ENCODE results near the gene CD14.
"Not testable (repeated sequence)": the region's sequence is repeated elsewhere in the genome, so short reads cannot be mapped to it uniquely, and the experiment has no call there.

CD14 gene

DNA sequence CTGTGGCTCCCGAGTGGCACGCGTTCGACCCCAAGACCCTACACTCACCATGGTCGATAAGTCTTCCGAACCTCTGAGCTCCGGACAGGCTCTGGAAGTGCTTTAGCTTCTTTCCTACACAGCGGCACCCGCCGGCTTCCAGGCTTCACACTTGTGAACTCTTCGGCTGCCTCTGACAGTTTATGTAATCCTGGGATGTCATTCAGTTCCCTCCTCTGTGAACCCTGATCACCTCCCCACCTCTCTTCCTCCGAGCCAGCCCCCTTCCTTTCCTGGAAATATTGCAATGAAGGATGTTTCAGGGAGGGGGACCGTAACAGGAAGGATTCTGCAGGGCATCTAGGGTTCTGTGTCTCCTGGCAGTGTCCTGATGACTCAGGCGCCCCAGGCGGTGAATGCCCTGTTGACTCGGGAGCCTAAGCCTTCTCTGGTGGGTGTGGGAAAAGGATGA lies at the start of gene CD14:
Gene CD14, minus strand, starts transcription at position 155 of the 451 bp plus-strand sequence. Its CDS starts 104 bp downstream, at position 51.
- DNase-seq (ENCODE audit: low read depth in 2 of 2, low spot score in 1 of 2), result no peak

GRCh38 chr5:140678993-140679392 lies 46.0 kb upstream of the CD14 start:
- no peak for DNase-seq (ENCODE audit: low read depth in 2 of 2, low spot score in 1 of 2)

GRCh38 chr5:140677947-140678346 lies 45.0 kb upstream of the CD14 start:
- no peak for DNase-seq (ENCODE audit: low read depth in 2 of 2, low spot score in 1 of 2)

DNA sequence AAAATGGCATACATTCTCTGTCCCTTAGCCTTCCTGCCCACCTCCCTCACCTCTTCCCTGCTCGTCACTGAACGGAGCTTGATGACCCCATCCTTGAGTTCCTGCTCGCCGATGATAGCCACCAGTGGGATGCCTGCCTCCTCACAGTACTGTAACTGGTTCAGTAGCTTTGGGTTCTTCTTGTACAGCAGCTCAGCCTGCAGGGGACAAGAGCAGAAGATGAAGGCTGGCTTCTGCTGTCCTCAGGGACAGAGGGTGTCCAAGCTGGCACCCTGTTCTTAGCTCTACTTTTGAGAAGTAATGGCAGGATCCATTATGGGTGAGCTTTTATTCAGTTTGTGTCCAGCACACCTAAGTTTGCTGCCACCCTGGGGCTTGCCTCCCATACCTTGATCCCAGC lies 41.7 kb upstream of the CD14 start:
- DNase-seq (ENCODE audit: low read depth in 2 of 2, low spot score in 1 of 2), result no peak

GRCh38 chr5:140674211-140674610 lies 41.2 kb upstream of the CD14 start:
- no peak for DNase-seq (ENCODE audit: low read depth in 2 of 2, low spot score in 1 of 2)

GRCh38 chr5:140673187-140673976 lies 40.4 kb upstream of the CD14 start, which contains the start of gene DND1:
Gene DND1 (minus strand): TSS chr5:140673576. CDS start chr5:140673542, 34 bp downstream.
- no peak for DNase-seq (ENCODE audit: low read depth in 2 of 2, low spot score in 1 of 2)

DNA sequence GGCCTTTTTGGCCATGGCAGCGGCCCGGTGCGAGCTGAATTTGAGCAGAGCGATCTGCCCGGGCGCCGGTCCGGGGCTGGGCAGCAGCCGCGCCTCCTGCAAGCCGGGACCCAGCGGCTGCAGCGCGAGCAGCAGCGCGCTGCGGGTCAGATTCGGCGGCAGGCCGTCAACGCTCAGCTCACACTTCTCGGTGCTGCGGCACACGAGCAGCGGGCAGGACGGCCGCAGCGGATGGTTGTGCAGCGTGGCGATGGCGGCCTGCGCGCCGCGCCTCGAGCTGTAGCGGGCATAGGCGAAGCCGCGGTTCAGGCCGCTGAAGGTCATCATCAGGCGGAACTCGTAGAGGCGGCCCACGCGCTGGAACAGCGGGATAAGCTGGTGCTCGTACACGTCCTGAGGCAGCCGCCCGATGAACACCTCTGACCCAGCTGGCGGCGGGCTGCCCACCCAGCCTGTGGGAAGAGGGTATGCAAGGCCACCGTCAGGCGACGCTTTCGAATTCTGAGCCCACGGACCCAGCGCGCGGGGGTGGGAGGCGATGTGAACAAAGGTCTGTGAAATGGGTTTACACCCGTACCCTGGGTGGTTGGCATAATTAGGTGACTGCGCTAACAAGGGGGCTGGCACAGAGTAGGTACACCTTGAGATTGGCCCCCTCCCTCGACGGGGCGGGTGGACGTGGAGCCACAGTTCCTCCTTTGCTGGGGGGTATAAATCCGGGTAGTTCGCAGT lies 39.6 kb upstream of the CD14 start:
- no peak for DNase-seq (ENCODE audit: low read depth in 2 of 2, low spot score in 1 of 2)

GRCh38 chr5:140671472-140672125 lies 38.6 kb upstream of the CD14 start:
- DNase-seq (ENCODE audit: low read depth in 2 of 2, low spot score in 1 of 2), result no peak

DNA sequence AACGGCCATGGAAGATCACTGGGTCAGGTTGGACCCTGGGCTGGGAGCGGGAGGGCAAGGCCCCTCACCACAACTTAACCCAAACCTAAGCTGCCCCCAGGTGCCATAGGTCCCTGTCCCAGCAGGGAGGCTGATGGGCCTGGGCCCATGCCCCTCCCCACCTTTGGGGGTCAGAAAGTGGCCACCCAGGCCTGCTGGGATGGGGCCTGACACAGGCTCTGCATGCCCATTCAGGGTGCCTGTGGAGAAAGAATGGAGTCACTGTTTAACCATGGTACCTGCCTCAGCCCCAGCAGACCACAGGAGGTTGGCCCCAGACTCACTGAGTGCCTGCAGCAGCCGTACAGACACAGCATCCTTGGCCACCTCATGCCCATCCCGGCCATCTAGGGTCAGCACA lies 38.1 kb upstream of the CD14 start:
- DNase-seq (ENCODE audit: low read depth in 2 of 2, low spot score in 1 of 2), result not testable (repeated sequence)

- peak; percentile 89 to 93 for DNase-seq (ENCODE audit: low read depth in 2 of 2, low spot score in 1 of 2)
These were observed 31.6 kb upstream of the CD14 start, which contains the start of gene WDR55 for GRCh38 chr5:140664359-140665119. Gene WDR55 (plus strand): TSS chr5:140664904. CDS start chr5:140664913, 9 bp downstream.

GRCh38 chr5:140664030-140664358 lies 31.0 kb upstream of the CD14 start:
- no peak for DNase-seq (ENCODE audit: low read depth in 2 of 2, low spot score in 1 of 2)

GRCh38 chr5:140660371-140660770 lies 27.4 kb upstream of the CD14 start:
- not testable (repeated sequence) for DNase-seq (ENCODE audit: low read depth in 2 of 2, low spot score in 1 of 2)

DNA sequence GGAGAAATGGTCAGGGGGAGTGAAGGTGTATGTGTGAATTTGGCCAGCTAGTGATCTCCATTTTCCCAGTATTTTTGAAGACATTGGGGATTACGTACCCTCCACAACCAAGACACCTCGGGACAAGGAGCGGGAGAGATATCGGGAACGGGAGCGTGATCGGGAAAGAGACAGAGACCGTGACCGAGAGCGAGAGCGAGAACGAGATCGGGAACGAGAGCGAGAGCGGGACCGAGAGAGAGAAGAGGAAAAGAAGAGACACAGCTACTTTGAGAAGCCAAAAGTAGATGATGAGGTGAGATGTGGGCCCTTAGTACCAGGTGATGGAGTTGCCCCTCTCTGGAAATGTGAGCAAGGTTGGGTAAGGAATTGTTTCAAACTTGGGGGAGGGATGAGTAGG lies 25.9 kb upstream of the CD14 start:
- DNase-seq (ENCODE audit: low read depth in 2 of 2, low spot score in 1 of 2), result no peak

DNA sequence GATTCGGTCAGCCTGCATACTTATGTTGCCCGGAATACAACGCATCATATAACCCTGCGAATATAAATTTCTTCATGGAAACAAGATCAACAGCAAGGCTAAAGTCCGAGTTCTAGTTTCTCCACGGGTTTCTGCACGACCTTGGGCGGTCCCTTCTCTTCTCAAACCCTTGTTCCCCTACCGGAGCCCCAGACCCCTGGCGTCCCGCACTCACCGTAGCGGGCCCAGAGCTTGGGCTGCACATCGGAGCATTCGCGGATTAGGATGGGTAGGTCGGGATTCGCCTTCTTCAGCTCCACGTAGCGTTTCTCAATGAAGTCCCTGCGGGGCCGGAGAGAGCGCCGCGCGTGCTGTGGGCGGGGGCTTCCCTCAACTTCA lies 14.1 kb upstream of the CD14 start:
- DNase-seq (ENCODE audit: low read depth in 2 of 2, low spot score in 1 of 2), result no peak

DNA sequence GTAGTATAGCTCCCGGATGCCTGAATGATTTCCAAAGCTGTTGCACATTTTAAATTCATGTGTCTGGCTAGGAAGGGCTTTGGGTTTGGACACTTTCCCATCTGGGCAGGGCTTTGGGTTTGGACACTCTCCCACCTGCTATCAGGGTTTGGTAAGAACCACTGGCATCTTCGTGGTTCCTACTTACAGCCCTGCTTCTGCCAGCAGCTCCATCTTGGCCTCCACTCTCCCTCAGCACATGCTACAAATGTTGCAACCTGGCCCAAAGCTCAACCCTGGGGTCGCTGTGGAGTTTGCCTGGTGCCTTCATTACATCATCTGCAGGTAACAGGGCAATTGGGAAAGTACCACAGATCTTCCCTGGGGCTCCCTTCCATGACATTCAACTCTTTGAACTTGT lies 9.7 kb upstream of the CD14 start:
- no peak for DNase-seq (ENCODE audit: low read depth in 2 of 2, low spot score in 1 of 2)

DNA sequence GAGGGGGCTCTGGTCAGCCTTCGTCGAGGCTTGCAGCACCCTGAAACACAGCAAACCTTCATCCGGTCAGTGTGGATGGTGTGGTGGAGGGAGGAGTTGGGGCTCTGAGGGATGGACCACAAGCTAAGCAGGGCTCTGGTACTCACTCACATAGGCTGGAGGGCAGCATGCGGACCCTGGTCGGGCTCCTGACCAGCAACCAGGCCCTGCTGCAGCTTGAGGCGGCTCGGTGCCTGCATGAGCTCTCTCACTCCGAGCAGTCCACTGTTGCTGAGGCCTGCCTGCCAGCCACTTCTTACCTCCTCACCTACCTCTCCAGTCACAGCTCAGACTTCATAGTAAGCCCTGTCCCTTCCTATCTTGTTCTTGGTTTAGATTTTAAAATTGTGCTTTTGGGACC lies 8.7 kb upstream of the CD14 start:
- no peak for DNase-seq (ENCODE audit: low read depth in 2 of 2, low spot score in 1 of 2)

GRCh38 chr5:140639148-140639981 lies 6.4 kb upstream of the CD14 start, which contains the start of gene TMCO6:
Gene TMCO6 (plus strand): TSS chr5:140639451. CDS start chr5:140639528, 77 bp downstream.
- peak; percentile 92 to 95 for DNase-seq (ENCODE audit: low read depth in 2 of 2, low spot score in 1 of 2)

GRCh38 chr5:140638898-140639147 lies 5.8 kb upstream of the CD14 start:
- not testable (repeated sequence) for DNase-seq (ENCODE audit: low read depth in 2 of 2, low spot score in 1 of 2)

DNA sequence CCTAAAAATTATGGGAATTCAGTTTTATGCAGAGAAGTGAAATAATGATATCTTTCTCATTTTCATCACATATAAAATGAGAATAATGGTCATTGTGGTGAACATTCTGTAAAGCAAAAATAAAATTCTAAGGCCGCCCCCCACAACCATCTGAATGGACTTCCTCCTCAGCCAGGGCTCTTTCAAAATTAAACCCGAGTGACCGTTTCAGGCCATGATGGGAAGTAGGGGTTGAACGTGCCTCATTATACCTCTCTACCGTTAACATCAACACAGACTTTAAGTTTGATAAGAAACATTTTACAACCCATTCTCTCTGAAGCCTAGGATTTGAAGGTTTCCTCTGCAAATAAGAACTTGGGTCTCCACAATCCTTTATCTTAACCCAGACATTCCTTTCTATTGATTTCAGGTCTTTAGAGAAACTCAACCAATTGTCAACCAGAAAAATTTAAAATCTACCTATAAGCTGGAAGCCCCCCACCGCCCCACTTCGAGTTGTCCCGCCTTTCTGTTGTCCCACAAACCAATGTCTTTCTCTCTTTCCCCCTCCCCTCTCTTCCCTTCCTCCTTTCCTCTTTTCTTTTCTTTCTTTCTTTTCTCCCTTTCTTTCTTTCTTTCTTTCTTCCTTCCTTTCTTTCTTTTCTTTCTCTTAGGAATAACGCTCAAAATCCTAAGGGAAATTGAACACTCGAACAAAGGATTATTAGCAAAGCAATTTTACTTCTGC lies 4.6 kb upstream of the CD14 start:
- no peak for DNase-seq (ENCODE audit: low read depth in 2 of 2, low spot score in 1 of 2)

Measured in stimulated activated CD8-positive, alpha-beta memory T cell treated with anti-CD3 and anti-CD28 coated beads, Interleukin-4, amount 100 ng/mL, for 1 hour (primary cell).